GM12878 (cell line): ENCODE data around the gene RNF169.

Experiments used
- BCL11A ChIP-seq: IDR thresholded peaks from 2 replicates; pipeline ENCODE4 v1.6.1; 2011; ENCODE audit warnings: low read depth, low read length
- EP300 ChIP-seq, 2 experiments: fragments of 150-350 bp in 1 of 2; IDR thresholded peaks; 2 replicates each; pipeline ENCODE4 v1.6.1; 2011 to 2012; ENCODE audit warnings: low read depth in 2 of 2, low read length in 2 of 2, borderline replicate concordance in 1 of 2, improper control_type of control experiment in 1 of 2, inconsistent platforms in 1 of 2; ENCODE audit not compliant: control insufficient read depth in 1 of 2
- HCFC1 ChIP-seq: fragments of 150-350 bp; IDR thresholded peaks from 2 replicates; pipeline ENCODE4 v1.6.1; 2014; ENCODE audit warnings: low read length
- IKZF1 ChIP-seq: fragments of 450-650 bp; conservative IDR thresholded peaks from 2 replicates; pipeline ENCODE4 v1.6.1; 2017; ENCODE audit warnings: antibody characterized with exemption, mild to moderate bottlenecking
- JUND ChIP-seq: IDR thresholded peaks from 2 replicates; pipeline ENCODE4 v1.6.1; 2012; ENCODE audit warnings: low read depth, mild to moderate bottlenecking, low read length, improper control_type of control experiment, moderate library complexity
- MYC ChIP-seq: IDR thresholded peaks from 2 replicates; pipeline ENCODE4 v1.6.1; 2011; ENCODE audit warnings: mild to moderate bottlenecking, low read length, moderate library complexity, inconsistent platforms; ENCODE audit not compliant: insufficient read depth, insufficient replicate concordance, insufficient read length, severe bottlenecking
- POLR2A ChIP-seq: IDR thresholded peaks from 2 replicates; pipeline ENCODE4 v1.6.1; 2011; ENCODE audit warnings: low read depth, mild to moderate bottlenecking, low read length
- POLR2AphosphoS5 ChIP-seq: IDR thresholded peaks from 2 replicates; pipeline ENCODE4 v1.6.1; 2011; ENCODE audit warnings: mild to moderate bottlenecking, low read length, inconsistent platforms
- RCOR1 ChIP-seq: conservative IDR thresholded peaks from 2 replicates; pipeline ENCODE4 v1.6.1; 2012; ENCODE audit warnings: low read depth, low read length, improper control_type of control experiment
- SP1 ChIP-seq: IDR thresholded peaks from one replicate; pipeline ENCODE4 v1.6.1; 2011; ENCODE audit warnings: low read depth, low read length
- TF ChIP-seq, protein P1 (sequence below): IDR thresholded peaks from 2 replicates; pipeline ENCODE4 v1.6.1; 2012; ENCODE audit warnings: mild to moderate bottlenecking, low read depth, low read length
- TF ChIP-seq, protein P2 (sequence below): IDR thresholded peaks from 2 replicates; pipeline ENCODE4 v1.6.1; 2011; ENCODE audit warnings: low read depth, low read length, improper control_type of control experiment, borderline replicate concordance
- TF ChIP-seq, protein P3 (sequence below), 3 experiments: IDR thresholded peaks in 2 of 3; conservative IDR thresholded peaks in 1 of 3; 2 replicates each; pipeline ENCODE4 v1.5.1; 2011; ENCODE audit warnings: low read depth in 3 of 3, low read length in 3 of 3, mild to moderate bottlenecking in 3 of 3, control low read depth in 2 of 3, moderate library complexity in 2 of 3, inconsistent platforms in 1 of 3, mixed read lengths in 1 of 3; ENCODE audit not compliant: control insufficient read depth in 2 of 3, insufficient read depth in 1 of 3; ENCODE audit errors: extremely low read depth in 1 of 3

DNA sequence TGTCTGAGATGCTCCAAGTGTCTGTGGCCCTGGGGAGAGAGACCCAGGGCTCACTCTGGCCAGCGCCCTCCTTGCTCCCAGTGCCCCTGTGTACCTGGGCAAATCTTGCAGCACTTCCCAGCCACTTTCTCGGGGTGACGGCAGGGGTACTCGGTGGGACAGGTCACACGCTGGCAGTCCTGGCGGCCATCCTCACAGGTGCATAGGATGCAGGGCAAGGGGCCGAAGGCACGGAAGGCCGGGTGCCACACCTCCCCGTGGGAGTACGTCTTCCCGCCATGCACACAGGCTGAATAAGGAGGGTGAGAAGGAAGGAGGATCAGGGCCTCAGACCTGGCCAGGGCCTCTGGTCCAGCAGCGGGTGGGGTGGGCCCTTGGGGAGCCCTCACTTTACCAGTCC lies 45.4 kb upstream of the RNF169 start:
- TF ChIP-seq RCOR1 (no peak), POLR2AphosphoS5 (no peak), JUND (no peak), HCFC1 (no peak), MYC (no peak), EP300 (IDR thresholded peaks at IDR 0.05; ENCODE audit: borderline replicate concordance in 1 of 2, control insufficient read depth in 1 of 2, low read depth in 2 of 2, low read length in 2 of 2) (no peak), BCL11A (no peak), IKZF1 (no peak), POLR2A (no peak), SP1 (no peak)
- TF ChIP-seq, protein P1, sequence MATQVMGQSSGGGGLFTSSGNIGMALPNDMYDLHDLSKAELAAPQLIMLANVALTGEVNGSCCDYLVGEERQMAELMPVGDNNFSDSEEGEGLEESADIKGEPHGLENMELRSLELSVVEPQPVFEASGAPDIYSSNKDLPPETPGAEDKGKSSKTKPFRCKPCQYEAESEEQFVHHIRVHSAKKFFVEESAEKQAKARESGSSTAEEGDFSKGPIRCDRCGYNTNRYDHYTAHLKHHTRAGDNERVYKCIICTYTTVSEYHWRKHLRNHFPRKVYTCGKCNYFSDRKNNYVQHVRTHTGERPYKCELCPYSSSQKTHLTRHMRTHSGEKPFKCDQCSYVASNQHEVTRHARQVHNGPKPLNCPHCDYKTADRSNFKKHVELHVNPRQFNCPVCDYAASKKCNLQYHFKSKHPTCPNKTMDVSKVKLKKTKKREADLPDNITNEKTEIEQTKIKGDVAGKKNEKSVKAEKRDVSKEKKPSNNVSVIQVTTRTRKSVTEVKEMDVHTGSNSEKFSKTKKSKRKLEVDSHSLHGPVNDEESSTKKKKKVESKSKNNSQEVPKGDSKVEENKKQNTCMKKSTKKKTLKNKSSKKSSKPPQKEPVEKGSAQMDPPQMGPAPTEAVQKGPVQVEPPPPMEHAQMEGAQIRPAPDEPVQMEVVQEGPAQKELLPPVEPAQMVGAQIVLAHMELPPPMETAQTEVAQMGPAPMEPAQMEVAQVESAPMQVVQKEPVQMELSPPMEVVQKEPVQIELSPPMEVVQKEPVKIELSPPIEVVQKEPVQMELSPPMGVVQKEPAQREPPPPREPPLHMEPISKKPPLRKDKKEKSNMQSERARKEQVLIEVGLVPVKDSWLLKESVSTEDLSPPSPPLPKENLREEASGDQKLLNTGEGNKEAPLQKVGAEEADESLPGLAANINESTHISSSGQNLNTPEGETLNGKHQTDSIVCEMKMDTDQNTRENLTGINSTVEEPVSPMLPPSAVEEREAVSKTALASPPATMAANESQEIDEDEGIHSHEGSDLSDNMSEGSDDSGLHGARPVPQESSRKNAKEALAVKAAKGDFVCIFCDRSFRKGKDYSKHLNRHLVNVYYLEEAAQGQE, result no peak
- TF ChIP-seq, protein P2, sequence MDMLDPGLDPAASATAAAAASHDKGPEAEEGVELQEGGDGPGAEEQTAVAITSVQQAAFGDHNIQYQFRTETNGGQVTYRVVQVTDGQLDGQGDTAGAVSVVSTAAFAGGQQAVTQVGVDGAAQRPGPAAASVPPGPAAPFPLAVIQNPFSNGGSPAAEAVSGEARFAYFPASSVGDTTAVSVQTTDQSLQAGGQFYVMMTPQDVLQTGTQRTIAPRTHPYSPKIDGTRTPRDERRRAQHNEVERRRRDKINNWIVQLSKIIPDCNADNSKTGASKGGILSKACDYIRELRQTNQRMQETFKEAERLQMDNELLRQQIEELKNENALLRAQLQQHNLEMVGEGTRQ, result no peak
- TF ChIP-seq, protein P3, sequence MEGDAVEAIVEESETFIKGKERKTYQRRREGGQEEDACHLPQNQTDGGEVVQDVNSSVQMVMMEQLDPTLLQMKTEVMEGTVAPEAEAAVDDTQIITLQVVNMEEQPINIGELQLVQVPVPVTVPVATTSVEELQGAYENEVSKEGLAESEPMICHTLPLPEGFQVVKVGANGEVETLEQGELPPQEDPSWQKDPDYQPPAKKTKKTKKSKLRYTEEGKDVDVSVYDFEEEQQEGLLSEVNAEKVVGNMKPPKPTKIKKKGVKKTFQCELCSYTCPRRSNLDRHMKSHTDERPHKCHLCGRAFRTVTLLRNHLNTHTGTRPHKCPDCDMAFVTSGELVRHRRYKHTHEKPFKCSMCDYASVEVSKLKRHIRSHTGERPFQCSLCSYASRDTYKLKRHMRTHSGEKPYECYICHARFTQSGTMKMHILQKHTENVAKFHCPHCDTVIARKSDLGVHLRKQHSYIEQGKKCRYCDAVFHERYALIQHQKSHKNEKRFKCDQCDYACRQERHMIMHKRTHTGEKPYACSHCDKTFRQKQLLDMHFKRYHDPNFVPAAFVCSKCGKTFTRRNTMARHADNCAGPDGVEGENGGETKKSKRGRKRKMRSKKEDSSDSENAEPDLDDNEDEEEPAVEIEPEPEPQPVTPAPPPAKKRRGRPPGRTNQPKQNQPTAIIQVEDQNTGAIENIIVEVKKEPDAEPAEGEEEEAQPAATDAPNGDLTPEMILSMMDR (IDR thresholded peaks at IDR 0.05 in 2 of 3, conservative IDR thresholded peaks at IDR 0.05 in 1 of 3; ENCODE audit: control insufficient read depth in 2 of 3, extremely low read depth in 1 of 3, insufficient read depth in 1 of 3, low read depth in 3 of 3, low read length in 3 of 3), result no peak
